ENCODE results near the gene GRHL3.

The GRHL3 gene

GRCh38 chr1:24292887-24293286 lies 26.3 kb upstream of the GRHL3 start:
- DNase-seq (ENCODE audit: low read depth in 2 of 3, low spot score in 2 of 3): no peak

GRCh38 chr1:24293392-24294227 lies 25.5 kb upstream of the GRHL3 start:
- DNase-seq (ENCODE audit: low read depth in 2 of 3, low spot score in 2 of 3): no peak

DNA sequence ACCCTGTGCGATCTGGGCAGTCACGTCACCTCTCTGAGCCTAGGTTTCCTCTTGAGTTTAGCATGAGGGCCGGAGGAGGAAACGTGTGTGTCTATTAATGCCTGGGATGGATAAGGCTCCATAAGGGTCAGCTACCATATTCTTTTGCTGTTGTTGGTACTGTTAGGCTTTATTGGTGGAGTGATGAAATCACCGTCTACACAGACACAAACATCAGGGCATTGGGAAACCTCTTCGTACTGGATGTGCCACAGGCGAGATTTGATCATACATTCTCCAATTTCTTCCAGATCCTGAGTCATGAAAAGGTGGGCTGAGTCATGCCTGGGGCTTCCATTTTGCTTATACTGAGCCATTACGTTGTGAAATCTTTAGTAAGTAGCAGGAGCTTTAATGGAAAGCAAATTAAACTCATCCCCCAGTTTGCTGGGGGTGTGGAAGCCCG lies 24.9 kb upstream of the GRHL3 start:
- no peak for DNase-seq (ENCODE audit: low read depth in 2 of 3, low spot score in 2 of 3)

- DNase-seq (ENCODE audit: low read depth in 2 of 3, low spot score in 2 of 3): no peak
Observed at GRCh38 chr1:24294716-24295371, 24.3 kb upstream of the GRHL3 start.

DNA sequence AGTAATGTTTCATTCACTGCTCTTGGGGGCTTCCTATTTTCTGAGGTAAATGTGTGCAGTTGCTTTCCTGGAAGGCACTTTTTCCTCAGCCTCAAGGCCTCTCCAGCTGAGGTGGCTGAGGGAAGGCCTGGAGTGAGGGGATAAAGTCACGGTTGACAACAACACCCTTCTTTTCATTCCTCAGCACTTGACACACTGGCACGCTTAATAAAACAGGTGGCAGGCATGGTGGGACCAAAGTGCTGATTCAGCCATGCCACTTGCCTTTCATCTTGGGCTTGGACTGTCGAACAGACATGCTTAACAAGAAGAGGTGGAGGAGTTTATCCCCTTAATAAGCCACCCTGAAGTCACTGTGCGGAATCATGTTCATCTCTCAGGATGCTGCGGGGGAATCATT lies 23.6 kb upstream of the GRHL3 start:
- DNase-seq (ENCODE audit: low read depth in 2 of 3, low spot score in 2 of 3): no peak

GRCh38 chr1:24297187-24297851 lies 21.8 kb upstream of the GRHL3 start:
- DNase-seq (ENCODE audit: low read depth in 2 of 3, low spot score in 2 of 3): no peak

- no peak for DNase-seq (ENCODE audit: low read depth in 2 of 3, low spot score in 2 of 3)
Observed at GRCh38 chr1:24297852-24298232, 21.3 kb upstream of the GRHL3 start.

DNA sequence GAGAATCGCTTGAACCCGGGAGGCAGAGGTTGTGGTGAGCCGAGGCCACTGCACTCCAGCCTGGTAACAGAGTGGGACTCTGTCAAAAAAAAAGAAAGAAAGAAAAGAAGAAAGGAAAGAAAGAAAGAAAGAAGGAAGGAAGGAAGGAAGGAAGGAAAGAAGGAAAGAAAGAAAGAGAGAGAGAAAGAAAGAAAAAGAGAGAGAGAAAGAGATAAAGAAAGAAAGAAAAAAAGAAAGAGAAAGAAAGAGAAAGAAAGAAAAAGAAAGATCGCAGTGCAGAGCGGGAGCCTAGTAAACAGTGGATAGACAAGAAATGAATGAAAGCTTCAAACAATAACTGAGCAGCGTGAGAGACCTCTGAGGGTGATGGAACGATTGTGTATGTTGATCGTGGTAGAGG lies 20.6 kb upstream of the GRHL3 start:
- no peak for DNase-seq (ENCODE audit: low read depth in 2 of 3, low spot score in 2 of 3)

GRCh38 chr1:24299901-24300300 lies 19.3 kb upstream of the GRHL3 start:
- DNase-seq (ENCODE audit: low read depth in 2 of 3, low spot score in 2 of 3): no peak

GRCh38 chr1:24300971-24301784 lies 18.0 kb upstream of the GRHL3 start:
- DNase-seq (ENCODE audit: low read depth in 2 of 3, low spot score in 2 of 3): no peak

GRCh38 chr1:24301785-24302175 lies 17.4 kb upstream of the GRHL3 start:
- DNase-seq (ENCODE audit: low read depth in 2 of 3, low spot score in 2 of 3): no peak

GRCh38 chr1:24302209-24302611 lies 16.9 kb upstream of the GRHL3 start:
- DNase-seq (ENCODE audit: low read depth in 2 of 3, low spot score in 2 of 3): no peak

- no peak for DNase-seq (ENCODE audit: low read depth in 2 of 3, low spot score in 2 of 3)
Observed at GRCh38 chr1:24303600-24303999, 15.6 kb upstream of the GRHL3 start.

DNA sequence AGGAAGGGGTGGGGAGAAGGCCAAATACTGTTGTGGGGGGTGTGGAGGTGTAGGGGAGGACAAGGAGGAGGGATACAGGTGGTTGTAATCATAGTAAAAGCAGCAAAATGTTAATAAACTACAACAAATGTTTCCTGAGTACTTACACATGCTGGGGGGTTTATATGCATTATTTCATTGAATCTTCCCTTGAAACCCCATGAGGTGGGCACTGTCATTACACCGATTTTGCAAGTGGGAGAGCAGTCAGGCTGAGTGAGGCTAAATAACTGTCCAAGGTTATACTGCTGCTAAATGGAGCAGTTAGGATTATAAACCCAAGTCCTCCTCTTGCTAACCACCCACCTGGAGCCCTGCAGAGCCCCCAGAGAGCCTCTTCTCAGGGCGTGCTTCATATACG lies 14.4 kb upstream of the GRHL3 start:
- DNase-seq (ENCODE audit: low read depth in 2 of 3, low spot score in 2 of 3): no peak

GRCh38 chr1:24308365-24309015 lies 10.7 kb upstream of the GRHL3 start:
- DNase-seq (ENCODE audit: low read depth in 2 of 3, low spot score in 2 of 3): no peak

GRCh38 chr1:24309762-24310485 lies 9.2 kb upstream of the GRHL3 start:
- DNase-seq (ENCODE audit: low read depth in 2 of 3, low spot score in 2 of 3): no peak

DNA sequence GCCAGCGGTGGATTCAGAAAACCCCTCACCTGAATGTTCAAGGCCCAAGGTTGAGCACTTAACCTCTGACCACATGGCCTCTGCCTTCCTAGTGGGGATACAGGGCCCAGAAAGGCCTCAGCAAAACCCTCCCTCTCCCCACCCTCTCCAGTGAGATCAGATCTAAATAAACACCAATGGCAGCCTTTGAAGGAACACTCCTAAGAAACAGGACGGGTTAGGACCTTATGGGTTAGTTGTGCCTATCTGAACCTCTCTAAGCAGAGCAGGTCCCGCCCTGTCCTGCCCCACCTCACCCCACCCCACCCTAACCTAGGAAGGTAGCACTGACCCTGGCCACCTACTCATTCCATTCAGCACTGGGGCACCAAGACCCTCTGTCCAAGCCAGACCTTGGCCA lies 7.9 kb upstream of the GRHL3 start:
- DNase-seq (ENCODE audit: low read depth in 2 of 3, low spot score in 2 of 3): no peak

DNA sequence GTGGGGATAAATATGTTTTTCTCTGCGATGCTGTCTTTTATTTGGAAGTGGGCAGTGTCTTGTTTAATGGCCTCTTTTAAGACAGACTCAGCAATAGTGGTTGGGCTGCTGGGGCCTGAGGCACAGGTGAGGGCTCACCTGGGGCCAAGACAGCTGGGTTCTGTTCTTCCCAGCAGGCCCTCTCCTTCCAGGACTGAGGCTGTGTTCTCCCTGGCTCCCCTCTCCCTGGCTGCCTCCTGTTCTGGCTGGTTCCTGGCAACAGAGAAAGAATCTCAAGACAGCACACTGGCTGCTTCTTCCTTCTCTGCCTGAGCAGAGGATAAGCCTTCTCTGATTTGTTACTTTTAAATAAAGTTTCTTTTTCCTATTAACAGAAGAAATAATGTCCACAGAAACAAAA lies 7.4 kb upstream of the GRHL3 start:
- DNase-seq (ENCODE audit: low read depth in 2 of 3, low spot score in 2 of 3): no peak

GRCh38 chr1:24315391-24315790 lies 3.8 kb upstream of the GRHL3 start:
- DNase-seq (ENCODE audit: low read depth in 2 of 3, low spot score in 2 of 3): no peak

- no peak for DNase-seq (ENCODE audit: low read depth in 2 of 3, low spot score in 2 of 3)
Observed at GRCh38 chr1:24316645-24317044, 2.5 kb upstream of the GRHL3 start.
